Omental fat pad (tissue), 4 donors: ENCODE results near the gene KIF3B. TPM values are rescaled to one million over a fixed set of nuclear protein-coding genes. Genes with fewer than 3 reads are reported as not detected.
"Not testable (repeated sequence)": the region's sequence is repeated elsewhere in the genome, so short reads cannot be mapped to it uniquely, and the experiment has no call there.

Experiments
- ATAC-seq: fragments of 150-250 bp; one replicate; pipeline ENCODE4 v1.9.1; 2016; ENCODE audit warnings: mild to moderate bottlenecking, moderate library complexity; ENCODE audit not compliant: low FRiP score
- DNase-seq: peaks from one replicate; pipeline ENCODE4 v3.0.0-alpha.2; 2019; ENCODE audit warnings: low spot score
- total RNA-seq, 4 donors: library from RNA; depleted of rRNA; stranded (reverse); fragments of >200 nt; gene quantifications; one replicate each; pipeline ENCODE4 v1.1.0, GENCODE V29; 2016
- TF ChIP-seq, protein P1 (sequence below), 3 donors: fragments of 450-650 bp; IDR thresholded peaks; one replicate each; pipeline ENCODE4 v1.5.1; 2016 to 2017; ENCODE audit warnings: antibody characterized with exemption in 3 of 3, mild to moderate bottlenecking in 3 of 3, moderate library complexity in 2 of 3

Gene KIF3B
- total RNA-seq, 4 donors from 2014 or later = 19.9 to 25.4 (median 22.7) TPM

DNA sequence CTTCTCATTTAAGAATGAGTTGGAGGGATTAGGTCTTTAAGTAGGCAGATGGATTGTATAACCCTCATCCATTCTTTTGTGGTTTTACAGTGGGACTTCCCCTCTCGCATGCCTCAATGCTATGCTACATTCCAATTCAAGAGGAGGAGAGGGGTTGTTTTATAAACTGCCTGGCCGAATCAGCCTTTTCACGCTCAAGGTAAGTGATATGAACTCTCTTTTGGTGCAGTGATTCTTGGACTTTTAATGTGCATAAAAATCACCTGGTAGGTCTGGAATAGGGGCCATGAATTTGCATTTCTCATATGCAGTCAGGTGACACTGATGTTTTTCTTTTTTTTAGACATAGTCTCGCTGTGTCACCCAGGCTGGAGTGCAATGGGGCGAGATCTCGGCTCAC lies 91.5 kb downstream of the KIF3B start:
- TF ChIP-seq, protein P1, sequence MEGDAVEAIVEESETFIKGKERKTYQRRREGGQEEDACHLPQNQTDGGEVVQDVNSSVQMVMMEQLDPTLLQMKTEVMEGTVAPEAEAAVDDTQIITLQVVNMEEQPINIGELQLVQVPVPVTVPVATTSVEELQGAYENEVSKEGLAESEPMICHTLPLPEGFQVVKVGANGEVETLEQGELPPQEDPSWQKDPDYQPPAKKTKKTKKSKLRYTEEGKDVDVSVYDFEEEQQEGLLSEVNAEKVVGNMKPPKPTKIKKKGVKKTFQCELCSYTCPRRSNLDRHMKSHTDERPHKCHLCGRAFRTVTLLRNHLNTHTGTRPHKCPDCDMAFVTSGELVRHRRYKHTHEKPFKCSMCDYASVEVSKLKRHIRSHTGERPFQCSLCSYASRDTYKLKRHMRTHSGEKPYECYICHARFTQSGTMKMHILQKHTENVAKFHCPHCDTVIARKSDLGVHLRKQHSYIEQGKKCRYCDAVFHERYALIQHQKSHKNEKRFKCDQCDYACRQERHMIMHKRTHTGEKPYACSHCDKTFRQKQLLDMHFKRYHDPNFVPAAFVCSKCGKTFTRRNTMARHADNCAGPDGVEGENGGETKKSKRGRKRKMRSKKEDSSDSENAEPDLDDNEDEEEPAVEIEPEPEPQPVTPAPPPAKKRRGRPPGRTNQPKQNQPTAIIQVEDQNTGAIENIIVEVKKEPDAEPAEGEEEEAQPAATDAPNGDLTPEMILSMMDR (IDR thresholded peaks at IDR 0.05) = no peak
- DNase-seq = no peak
- no peak for ATAC-seq

DNA sequence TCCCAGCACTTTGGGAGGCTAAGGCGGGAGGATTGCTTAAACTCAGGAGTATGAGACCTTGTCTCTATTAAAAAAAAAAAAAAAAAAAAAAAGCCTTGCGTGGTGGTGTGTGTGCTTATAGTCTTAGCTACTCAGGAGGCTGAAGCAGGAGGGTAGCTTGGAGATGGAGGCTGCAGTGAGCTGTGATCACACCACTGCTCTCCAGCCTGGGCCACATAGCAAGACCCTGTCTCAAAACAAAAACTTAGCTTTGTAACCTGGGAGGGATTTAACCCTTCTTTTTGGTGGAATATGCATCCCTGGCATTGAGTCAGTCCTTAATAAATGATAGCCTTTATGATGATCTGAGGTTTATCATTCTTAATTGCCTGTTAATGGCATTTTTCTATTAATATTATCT lies 93.4 kb downstream of the KIF3B start:
- no peak for DNase-seq
- no peak for ATAC-seq
- TF ChIP-seq, protein P1 (IDR thresholded peaks at IDR 0.05) = no peak

GRCh38 chr20:32378461-32378860 lies 101.0 kb downstream of the KIF3B start:
- DNase-seq (no peak), ATAC-seq (no peak)
- TF ChIP-seq, protein P1 (IDR thresholded peaks at IDR 0.05) = no peak

- ATAC-seq, DNase-seq: not testable (repeated sequence)
These were observed 102.6 kb downstream of the KIF3B start for GRCh38 chr20:32380037-32380436.

DNA sequence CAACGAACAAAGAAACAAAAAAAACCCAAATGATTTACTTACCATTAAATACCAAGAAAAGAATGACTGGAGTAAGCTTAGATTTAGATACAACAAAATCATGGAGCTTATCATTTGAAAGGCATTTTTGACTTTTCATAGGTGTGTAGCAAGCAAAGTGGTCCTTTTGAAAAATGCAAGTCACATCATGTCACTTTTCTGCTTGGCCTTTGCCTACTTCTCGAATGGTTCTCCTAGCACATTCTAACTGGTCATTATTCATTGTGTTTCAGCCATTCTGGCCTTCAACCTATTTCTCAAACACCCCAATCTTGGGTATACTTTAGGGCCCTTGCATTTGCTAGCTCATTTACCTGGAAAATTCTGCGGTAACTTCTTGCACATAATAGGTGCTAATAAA lies 103.3 kb downstream of the KIF3B start:
- DNase-seq (no peak), ATAC-seq (no peak)
- TF ChIP-seq, protein P1 (IDR thresholded peaks at IDR 0.05) = no peak

DNA sequence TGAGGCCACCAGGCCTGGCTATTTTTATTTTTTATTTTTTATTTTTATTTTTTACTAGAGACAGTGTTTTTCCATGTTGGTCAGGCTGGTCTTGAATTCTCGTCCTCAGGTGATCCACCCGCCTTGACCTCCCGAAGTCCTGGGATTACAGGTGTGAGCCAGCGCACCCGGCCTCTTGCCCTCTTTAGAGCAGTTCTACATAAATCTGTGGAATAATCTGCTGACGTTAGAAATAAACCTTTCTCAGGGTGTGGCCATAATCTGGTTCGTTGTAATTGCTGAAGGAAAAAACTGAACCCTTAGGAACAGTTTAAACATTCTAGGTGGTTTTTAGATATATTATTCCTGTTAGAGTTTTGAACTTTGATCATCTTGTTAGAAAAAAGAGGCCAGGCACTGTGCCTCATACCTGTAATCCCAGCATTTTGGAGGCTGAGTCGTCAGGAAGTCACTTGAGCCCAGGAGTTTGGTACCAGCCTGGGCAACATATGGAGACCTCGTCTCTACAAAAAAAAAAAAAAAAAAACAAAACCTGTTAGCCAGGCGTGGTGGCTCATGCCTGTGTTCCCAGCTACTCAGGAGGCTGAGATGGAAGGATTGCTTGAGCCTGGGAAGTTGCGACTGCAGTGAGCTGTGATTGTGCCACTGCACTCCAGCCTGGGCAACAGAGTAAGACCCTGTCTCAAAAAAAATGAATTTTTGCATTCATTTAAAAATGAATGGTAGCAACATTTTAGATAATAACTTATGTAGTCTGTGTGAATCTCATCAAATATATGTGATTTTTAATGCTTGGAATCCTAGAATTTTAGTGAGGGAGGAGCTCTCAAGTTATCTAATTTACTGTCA lies 104.9 kb downstream of the KIF3B start:
- TF ChIP-seq, protein P1 (IDR thresholded peaks at IDR 0.05) = no peak
- no peak for DNase-seq
- ATAC-seq = no peak

DNA sequence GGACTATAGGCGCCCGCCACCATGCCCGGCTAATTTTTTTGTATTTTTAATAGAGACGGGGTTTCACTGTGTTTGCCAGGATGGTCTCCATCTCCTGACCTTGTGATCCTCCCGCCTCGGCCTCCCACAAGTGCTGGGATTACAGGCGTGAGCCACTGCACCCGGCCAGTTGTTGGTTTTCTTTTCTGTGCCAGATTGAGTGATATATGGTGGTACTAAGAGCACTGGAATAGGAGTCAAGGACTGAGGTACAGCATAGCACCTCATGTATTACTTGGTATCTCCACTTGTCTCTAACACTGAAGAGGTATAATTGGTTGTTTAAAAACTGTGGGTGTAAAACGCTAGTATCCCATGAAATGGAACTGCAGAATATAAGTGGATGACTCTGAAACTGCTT lies 106.0 kb downstream of the KIF3B start:
- ATAC-seq, DNase-seq: not testable (repeated sequence)

Other genes with a start within 250 kb of the KIF3B start
- gene HCK, start 225.4 kb upstream of the KIF3B start, total RNA-seq = 10 to 100 TPM; 22.4 to 68.6 (median 39.2) TPM
- gene TM9SF4, start 167.9 kb upstream of the KIF3B start, total RNA-seq = 10 to 100 TPM; 23.3 to 32.3 (median 31.5) TPM
- gene PLAGL2, start 69.9 kb upstream of the KIF3B start, total RNA-seq = 10 to 100 TPM in 2 of 4 donors, 1 to 10 TPM in 2; 4.1 to 12.5 (median 8.1) TPM
- 10 to 100 TPM; 23.1 to 38.0 (median 27.8) TPM for gene POFUT1, start 69.8 kb upstream of the KIF3B start, total RNA-seq
- gene ASXL1, start 80.7 kb downstream of the KIF3B start, total RNA-seq = 100 to 1,000 TPM in 2 of 4 donors, 10 to 100 TPM in 2; 69.2 to 139 (median 104) TPM